GM12878 (cell line): Measurements from ENCODE around the gene GUCY1A1. TPM values are rescaled to one million over a fixed set of nuclear protein-coding genes. Genes with fewer than 3 reads are reported as not detected.

ENCODE experiments used
- ATAC-seq: fragments of 200-7000 bp; cut with Tn5 transposase; 3 replicates; pipeline ENCODE4 v1.9.1; 2020; ENCODE audit warnings: mild to moderate bottlenecking, moderate library complexity
- BruUV-seq: library from RNA; stranded (reverse); fragments of 400-500 nt; replicated peaks from 2 replicates; lab custom pipeline; 2021; lab: Mats Ljungman, UMichigan
- CTCF ChIA-PET: fragments of 300-600 bp; sonication (Branson Sonifier 250); formaldehyde crosslinking; extraction: SDS; loops from one replicate; lab custom pipeline; 2021; ENCODE audit warnings: inconsistent platforms; lab: Yijun Ruan, JAX
- POLR2A ChIA-PET: fragments of 350-600 bp; formaldehyde crosslinking; extraction: SDS; loops from one replicate; lab custom pipeline; 2021; ENCODE audit warnings: inconsistent platforms; lab: Charles Lee
- RAD21 ChIA-PET: fragments of 300-600 bp; sonication (Branson Sonifier 250); formaldehyde crosslinking; loops from one replicate; lab custom pipeline; 2023; ENCODE audit warnings: antibody characterized with exemption; ENCODE audit not compliant: unreplicated experiment; lab: Charles Lee
- SMC1A ChIA-PET: fragments of 300-600 bp; sonication (Branson Sonifier 250); formaldehyde crosslinking; loops from one replicate; lab custom pipeline; 2023; ENCODE audit not compliant: unreplicated experiment, uncharacterized antibody; lab: Charles Lee
- DNase-seq: peaks from one replicate; pipeline ENCODE4 v3.0.0-alpha.2; 2011; ENCODE audit warnings: low read depth, low spot score
- FAIRE-seq: peaks from 3 replicates; lab custom pipeline; 2011; peaks lifted over from hg19 to GRCh38; lab: Jason Lieb, UNC
- H2AFZ ChIP-seq: 2 replicates; pipeline ENCODE4 v1.6.0; 2011; ENCODE audit warnings: low read depth, low read length, control low read depth; ENCODE audit not compliant: control insufficient read depth
- H3K27ac ChIP-seq: 2 replicates; pipeline ENCODE4 v1.5.1; 2011; ENCODE audit warnings: control low read depth; ENCODE audit not compliant: control insufficient read depth, insufficient read depth
- H3K27me3 ChIP-seq, 2 experiments: replicated peaks in 1 of 2; 2 replicates each; pipeline versions ENCODE4 v1.6.0 to v1.6.1; 2011; ENCODE audit warnings: low read length in 1 of 2; ENCODE audit not compliant: control insufficient read depth in 2 of 2, insufficient read depth in 2 of 2
- H3K36me3 ChIP-seq, 2 experiments: 2 replicates each; pipeline ENCODE4 v1.5.1; 2011; ENCODE audit warnings: low read length in 1 of 2; ENCODE audit not compliant: control insufficient read depth in 2 of 2, insufficient read depth in 2 of 2
- H3K4me1 ChIP-seq: 2 replicates; pipeline ENCODE4 v1.6.1; 2011; ENCODE audit warnings: mild to moderate bottlenecking, low read length, moderate library complexity, mixed read lengths; ENCODE audit not compliant: control insufficient read depth, insufficient read depth
- H3K4me2 ChIP-seq: 2 replicates; pipeline ENCODE4 v1.6.0; 2011; ENCODE audit warnings: control low read depth; ENCODE audit not compliant: control insufficient read depth, insufficient read depth
- H3K4me3 ChIP-seq: fragments of 200-600 bp; sonication (generic); 2 replicates; pipeline ENCODE4 v1.5.1; 2016
- H3K79me2 ChIP-seq: 2 replicates; pipeline ENCODE4 v1.6.0; 2011; ENCODE audit warnings: low read length; ENCODE audit not compliant: control insufficient read depth, insufficient read depth
- H3K9ac ChIP-seq: 2 replicates; pipeline ENCODE4 v1.8.0; 2011; ENCODE audit warnings: low read length, control low read depth, mixed read lengths; ENCODE audit not compliant: control insufficient read depth, insufficient read depth
- H3K9me3 ChIP-seq: replicated peaks from 3 replicates; pipeline ENCODE4 v1.5.1; 2011; ENCODE audit warnings: mild to moderate bottlenecking, low read length; ENCODE audit not compliant: control insufficient read depth, insufficient read depth
- H4K20me1 ChIP-seq: 2 replicates; pipeline ENCODE4 v1.6.0; 2011; ENCODE audit not compliant: control insufficient read depth, insufficient read depth
- GATAD2B ChIP-seq: fragments of 450-650 bp; conservative IDR thresholded peaks from 2 replicates; pipeline ENCODE4 v1.6.1; 2017; ENCODE audit warnings: low read depth, mild to moderate bottlenecking, moderate library complexity
- MYB ChIP-seq: fragments of 150-350 bp; IDR thresholded peaks from 2 replicates; pipeline ENCODE4 v1.6.1; 2014; ENCODE audit warnings: mild to moderate bottlenecking, low read depth, low read length, borderline replicate concordance
- NBN ChIP-seq: fragments of 450-650 bp; IDR thresholded peaks from 2 replicates; pipeline ENCODE4 v1.6.1; 2016
- NFIC ChIP-seq: IDR thresholded peaks from 2 replicates; pipeline ENCODE4 v1.6.1; 2012; ENCODE audit warnings: low read depth, mild to moderate bottlenecking, inconsistent platforms, low read length, moderate library complexity
- RAD21 ChIP-seq: IDR thresholded peaks from 2 replicates; pipeline ENCODE4 v1.6.1; 2011; ENCODE audit warnings: mild to moderate bottlenecking, low read depth, low read length, moderate library complexity; ENCODE audit not compliant: insufficient read depth
- RUNX3 ChIP-seq: IDR thresholded peaks from 2 replicates; pipeline ENCODE4 v1.6.1; 2012; ENCODE audit warnings: low read length, inconsistent platforms
- SMARCA5 ChIP-seq: fragments of 450-650 bp; IDR thresholded peaks from 2 replicates; pipeline ENCODE4 v1.6.1; 2017; ENCODE audit warnings: mild to moderate bottlenecking
- SP1 ChIP-seq: IDR thresholded peaks from one replicate; pipeline ENCODE4 v1.6.1; 2011; ENCODE audit warnings: low read depth, low read length
- TAF1 ChIP-seq: IDR thresholded peaks from 2 replicates; pipeline ENCODE4 v1.6.1; 2011; ENCODE audit warnings: mild to moderate bottlenecking, low read depth, low read length, borderline replicate concordance
- TARDBP ChIP-seq: IDR thresholded peaks from 2 replicates; pipeline ENCODE4 v1.6.1; 2016; ENCODE audit warnings: borderline replicate concordance
- YBX1 ChIP-seq: fragments of 450-650 bp; IDR thresholded peaks from 2 replicates; pipeline ENCODE4 v1.6.1; 2016; ENCODE audit warnings: antibody characterized with exemption
- ZBED1 ChIP-seq: IDR thresholded peaks from 2 replicates; pipeline ENCODE4 v1.6.1; 2016; ENCODE audit warnings: borderline replicate concordance
- ZBTB40 ChIP-seq: fragments of 450-650 bp; IDR thresholded peaks from 2 replicates; pipeline ENCODE4 v1.6.1; 2016; ENCODE audit warnings: mild to moderate bottlenecking, moderate library complexity, borderline replicate concordance
- ZNF207 ChIP-seq: fragments of 450-650 bp; IDR thresholded peaks from 2 replicates; pipeline ENCODE4 v1.6.1; 2014; ENCODE audit warnings: antibody characterized with exemption, mild to moderate bottlenecking, borderline replicate concordance
- ZNF274 ChIP-seq: IDR thresholded peaks from one replicate; pipeline ENCODE4 v1.8.0; 2011; ENCODE audit not compliant: insufficient read length, insufficient read depth
- ZSCAN29 ChIP-seq: fragments of 450-650 bp; IDR thresholded peaks from 2 replicates; pipeline ENCODE4 v1.6.1; 2017; ENCODE audit warnings: mild to moderate bottlenecking, moderate library complexity
- WGBS: methylation state at CpG from one replicate; pipeline ENCODE4 v1.1.6; 2016; ENCODE audit warnings: low lambda C conversion rate; ENCODE audit not compliant: insufficient replicate concordance, insufficient coverage; ENCODE audit errors: missing lambda C conversion rate; 5-methylcytosine and 5-hydroxymethylcytosine counted together
- in situ Hi-C: fragments of 300-500 bp; cut with MboI; formaldehyde crosslinking; loops from 9 replicates; pipeline ENCODE4 v1.14.3; 2018; ENCODE audit warnings: mixed read lengths
- intact Hi-C: fragments of 100-400 bp; cut with micrococcal nuclease; formaldehyde crosslinking; loops from one replicate; pipeline ENCODE4 v1.14.2; 2022; ENCODE audit not compliant: unreplicated experiment
- polyA plus RNA-seq, 11 experiments: library from polyadenylated mRNA; depleted of rRNA in 4 of 11; unstranded in 6 of 11; stranded (reverse) in 5 of 11; fragments of >200 nt; fragmentation: Nextera tagmentation in 4 of 11; fragmentation: Illumina TruSeq in 1 of 11; extraction: Ambion mirVana in 4 of 11; extraction: Trizol in 1 of 11; gene quantifications; 1 replicate in 1 of 11; 2 replicates in 10 of 11; pipeline versions ENCODE4 v1.2.1 to v1.2.3, GENCODE V29; 2011 to 2016; ENCODE audit warnings: inconsistent platforms in 2 of 11, missing spikeins in 2 of 11, low read depth in 1 of 11
- total RNA-seq, 4 experiments: library from RNA; depleted of rRNA in 3 of 4; stranded (reverse); fragments of >200 nt in 3 of 4; fragmentation: Illumina TruSeq in 1 of 4; extraction: Trizol in 1 of 4; gene quantifications; 2 replicates each; pipeline versions ENCODE4 v1.2.1 to v1.2.3, GENCODE V29; 2013 to 2021
- TF ChIP-seq, protein P1 (sequence below): IDR thresholded peaks from 2 replicates; pipeline ENCODE4 v1.6.1; 2012; ENCODE audit warnings: low read depth, low read length, improper control_type of control experiment
- TF ChIP-seq, protein P2 (sequence below): IDR thresholded peaks from 2 replicates; pipeline ENCODE4 v1.6.1; 2012; ENCODE audit warnings: low read depth, low read length, improper control_type of control experiment

GUCY1A1 gene
- total and polyA plus RNA-seq, 10 of the 15 experiments (the other 5 are each of a cell fraction or from before 2014, with no cell fraction given), result 0.44 to 22.6 (median 0.55) TPM

GRCh38 chr4:155696226-155696625 lies 29.6 kb downstream of the GUCY1A1 start:
- no TSS peak for BruUV-seq
- RAD21 ChIA-PET, result interaction anchor here (0.7 to 3.3 kb wide), 6 partner anchors 8 to 63 kb away, joined by 3 to 14 read pairs (median 5); partner anchors contain the start of gene GUCY1B1
- intact Hi-C loops, result no loop called here
- no peak overlapping the region for H3K4me2 ChIP-seq
- no peaks in the 10 kb centered on the region for H4K20me1 ChIP-seq
- no peak overlapping the region for H3K9ac ChIP-seq
- SMC1A ChIA-PET, result interaction anchor here (0.7 to 8.4 kb wide), 17 partner anchors 8 to 91 kb away, joined by 3 to 52 read pairs (median 4); no protein-coding TSS in a partner anchor
- no peaks in the 10 kb centered on the region for H3K4me1 ChIP-seq
- FAIRE-seq, result no peak
- H3K36me3 ChIP-seq, result no peaks in the 10 kb centered on the region
- TF ChIP-seq, protein P1, sequence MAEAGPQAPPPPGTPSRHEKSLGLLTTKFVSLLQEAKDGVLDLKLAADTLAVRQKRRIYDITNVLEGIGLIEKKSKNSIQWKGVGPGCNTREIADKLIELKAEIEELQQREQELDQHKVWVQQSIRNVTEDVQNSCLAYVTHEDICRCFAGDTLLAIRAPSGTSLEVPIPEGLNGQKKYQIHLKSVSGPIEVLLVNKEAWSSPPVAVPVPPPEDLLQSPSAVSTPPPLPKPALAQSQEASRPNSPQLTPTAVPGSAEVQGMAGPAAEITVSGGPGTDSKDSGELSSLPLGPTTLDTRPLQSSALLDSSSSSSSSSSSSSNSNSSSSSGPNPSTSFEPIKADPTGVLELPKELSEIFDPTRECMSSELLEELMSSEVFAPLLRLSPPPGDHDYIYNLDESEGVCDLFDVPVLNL, result no peak
- TF ChIP-seq ZBTB40 (no peak), TARDBP (no peak), GATAD2B (no peak), RUNX3 (no peak), ZSCAN29 (no peak), ZNF274 (no peak), ZNF207 (no peak), ZBED1 (no peak), YBX1 (no peak), SMARCA5 (no peak), TAF1 (no peak), NBN (no peak), MYB (no peak), SP1 (no peak), RAD21 (no peak), NFIC (no peak)
- TF ChIP-seq, protein P2, sequence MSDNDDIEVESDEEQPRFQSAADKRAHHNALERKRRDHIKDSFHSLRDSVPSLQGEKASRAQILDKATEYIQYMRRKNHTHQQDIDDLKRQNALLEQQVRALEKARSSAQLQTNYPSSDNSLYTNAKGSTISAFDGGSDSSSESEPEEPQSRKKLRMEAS, result no peak
- TF ChIP-seq, all 136 proteins: peak for 0
- H3K4me3 ChIP-seq, result no peak overlapping the region
- H3K9me3 ChIP-seq, result no peaks in the 10 kb centered on the region
- POLR2A ChIA-PET, result interaction anchor here (0.6 to 1.0 kb wide), 3 partner anchors 11 to 62 kb away, joined by 3 read pairs; partner anchors contain the start of gene GUCY1B1
- DNase-seq (no peak), ATAC-seq (no peak)
- no peaks in the 10 kb centered on the region for H3K79me2 ChIP-seq
- no peak overlapping the region for H3K27ac ChIP-seq
- CTCF ChIA-PET, result interaction anchor here (0.7 to 2.0 kb wide), 5 partner anchors 12 to 167 kb away, joined by 3 to 8 read pairs (median 4); no protein-coding TSS in a partner anchor
- no peak overlapping the region for H2AFZ ChIP-seq
- in situ Hi-C loops, result no loop called here
- 0% methylated on average over 1 of the region's 1 CpG for WGBS
- H3K27me3 ChIP-seq, result no peaks in the 10 kb centered on the region
